NCI-H2081 (cell line): Measurements from ENCODE around the gene ARMC5.

Experiments
- DNase-seq, 2 experiments: peaks; one replicate each; lab custom pipeline; 2025; lab: John Stamatoyannopoulos, UW

Gene ARMC5

DNA sequence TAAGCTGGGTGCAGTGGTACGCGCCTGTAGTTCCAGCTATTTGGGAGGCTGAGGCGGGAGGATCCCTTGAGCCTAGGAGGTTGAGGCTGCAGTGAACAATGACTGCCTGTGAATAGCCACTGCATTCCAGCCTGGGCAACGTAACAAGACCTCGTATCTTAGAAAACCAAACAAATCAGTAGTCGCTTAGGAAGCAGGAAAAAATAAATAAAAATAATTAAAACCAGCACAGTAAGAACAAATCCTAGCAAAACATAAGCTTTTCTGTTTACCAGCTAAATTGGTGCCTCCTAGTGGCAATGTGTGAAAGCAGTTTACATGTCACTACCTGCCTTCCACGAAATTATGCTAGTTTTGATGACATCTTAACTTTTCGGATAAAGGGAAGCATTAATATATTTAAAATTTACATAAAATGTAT, 1.3 kb downstream of the ARMC5 start:
- DNase-seq, result peak in 1 of 2 experiments; percentile 11

DNA sequence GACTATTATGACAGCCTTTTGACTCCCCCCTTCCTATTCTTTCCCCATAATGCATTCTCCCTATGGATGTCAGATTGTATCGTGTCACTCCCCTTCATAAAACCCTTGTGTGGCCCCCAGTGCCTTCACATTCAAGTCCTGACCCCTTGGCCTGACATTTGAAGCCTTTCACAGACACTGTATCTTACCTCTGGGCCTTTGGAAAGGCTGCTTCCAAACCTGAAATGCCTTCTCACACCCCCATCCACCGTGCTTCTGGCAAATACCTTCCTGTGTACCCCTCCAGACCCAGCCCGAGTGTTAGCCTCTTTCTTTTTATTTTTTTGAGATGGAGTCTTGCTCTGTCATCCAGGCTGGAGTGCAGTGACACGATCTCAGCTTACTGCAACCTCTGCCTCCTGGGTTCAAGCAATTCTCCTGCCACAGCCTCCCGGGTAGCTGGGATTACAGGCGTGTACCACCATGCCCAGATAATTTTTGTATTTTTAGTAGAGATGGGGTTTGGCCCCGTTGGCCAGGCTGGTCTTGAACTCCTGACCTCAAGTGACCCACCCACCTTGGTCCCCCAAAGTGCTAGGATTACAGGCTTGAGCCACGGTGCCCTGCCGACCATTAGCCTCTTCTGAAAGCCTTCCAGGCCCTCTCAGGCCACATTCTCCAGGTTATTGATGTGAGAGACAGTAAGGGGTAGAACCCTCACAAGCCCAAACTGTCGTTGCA, 2.1 kb downstream of the ARMC5 start:
- no peak for DNase-seq

DNA sequence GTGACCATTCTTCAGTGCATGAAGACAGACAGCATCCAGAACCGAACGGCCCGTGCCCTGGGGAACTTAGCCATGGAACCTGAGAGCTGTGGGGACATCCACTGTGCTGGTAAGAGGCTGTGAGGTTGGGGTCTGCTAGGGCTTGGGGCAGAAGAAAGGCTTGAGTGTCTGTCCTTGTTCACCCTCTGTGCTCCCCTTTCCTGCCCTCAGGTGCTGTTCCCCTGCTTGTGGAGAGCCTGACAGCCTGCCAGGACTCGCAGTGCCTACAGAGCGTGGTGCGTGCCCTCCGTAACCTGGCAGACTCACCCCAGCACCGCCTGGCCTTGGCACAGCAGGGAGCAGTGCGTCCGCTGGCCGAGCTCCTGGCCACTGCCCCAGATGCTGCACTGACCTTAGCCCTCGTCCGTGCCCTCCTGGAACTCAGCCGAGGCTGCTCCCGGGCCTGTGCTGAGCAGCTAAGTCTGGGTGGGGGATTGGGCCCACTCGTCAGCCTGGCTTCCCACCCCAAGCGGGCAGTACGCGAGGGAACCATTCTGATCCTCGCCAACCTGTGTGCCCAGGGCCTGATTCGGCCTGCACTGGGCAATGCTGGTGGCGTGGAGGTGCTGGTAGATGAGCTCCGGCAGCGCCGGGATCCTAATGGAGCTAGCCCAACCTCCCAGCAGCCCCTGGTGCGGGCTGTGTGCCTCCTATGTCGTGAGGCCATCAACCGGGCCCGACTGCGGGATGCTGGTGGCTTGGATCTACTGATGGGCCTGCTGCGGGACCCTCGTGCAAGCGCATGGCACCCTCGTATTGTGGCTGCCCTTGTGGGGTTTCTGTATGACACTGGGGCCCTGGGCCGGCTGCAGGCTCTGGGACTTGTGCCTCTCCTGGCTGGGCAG, 2.9 kb downstream of the ARMC5 start:
- no peak for DNase-seq

DNA sequence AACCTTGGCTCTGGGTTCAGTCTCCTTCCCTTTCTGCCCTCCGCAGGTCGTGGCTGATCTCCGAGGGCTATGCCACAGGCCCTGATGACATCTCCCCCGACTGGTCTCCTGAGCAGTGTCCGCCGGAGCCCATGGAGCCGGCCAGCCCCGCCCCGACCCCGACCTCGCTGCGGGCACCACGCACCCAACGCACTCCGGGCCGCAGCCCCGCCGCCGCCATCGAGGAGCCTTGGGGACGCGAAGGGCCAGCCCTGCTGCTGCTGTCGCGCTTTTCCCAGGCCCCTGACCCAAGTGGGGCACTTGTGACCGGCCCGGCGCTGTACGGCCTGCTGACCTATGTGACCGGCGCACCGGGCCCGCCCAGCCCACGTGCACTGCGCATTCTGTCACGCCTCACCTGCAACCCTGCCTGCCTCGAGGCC, 5.1 kb downstream of the ARMC5 start:
- no peak for DNase-seq

DNA sequence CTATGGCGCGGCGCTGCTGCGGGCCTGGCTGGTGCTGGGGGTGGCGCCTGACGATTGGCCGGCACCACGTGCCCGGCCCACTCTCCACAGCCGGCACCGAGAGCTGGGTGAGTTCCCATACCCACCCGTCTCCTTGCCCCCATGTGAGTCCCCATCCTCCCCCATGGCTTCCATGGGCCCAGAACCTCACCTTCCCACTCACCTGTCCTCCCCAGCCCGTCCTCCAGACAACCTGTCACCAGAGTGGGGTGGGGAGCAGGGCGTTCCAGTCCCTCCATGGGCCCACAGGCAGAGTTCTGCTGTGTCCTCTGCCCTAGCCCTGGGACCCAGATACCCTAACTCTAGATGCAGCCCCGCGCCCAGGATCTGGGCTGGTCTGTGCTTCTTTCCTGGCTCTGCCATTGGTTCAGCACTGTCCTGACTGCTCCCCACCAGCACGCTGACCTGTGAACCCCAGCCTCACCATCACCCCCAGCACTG, 5.5 kb downstream of the ARMC5 start:
- DNase-seq, result no peak

DNA sequence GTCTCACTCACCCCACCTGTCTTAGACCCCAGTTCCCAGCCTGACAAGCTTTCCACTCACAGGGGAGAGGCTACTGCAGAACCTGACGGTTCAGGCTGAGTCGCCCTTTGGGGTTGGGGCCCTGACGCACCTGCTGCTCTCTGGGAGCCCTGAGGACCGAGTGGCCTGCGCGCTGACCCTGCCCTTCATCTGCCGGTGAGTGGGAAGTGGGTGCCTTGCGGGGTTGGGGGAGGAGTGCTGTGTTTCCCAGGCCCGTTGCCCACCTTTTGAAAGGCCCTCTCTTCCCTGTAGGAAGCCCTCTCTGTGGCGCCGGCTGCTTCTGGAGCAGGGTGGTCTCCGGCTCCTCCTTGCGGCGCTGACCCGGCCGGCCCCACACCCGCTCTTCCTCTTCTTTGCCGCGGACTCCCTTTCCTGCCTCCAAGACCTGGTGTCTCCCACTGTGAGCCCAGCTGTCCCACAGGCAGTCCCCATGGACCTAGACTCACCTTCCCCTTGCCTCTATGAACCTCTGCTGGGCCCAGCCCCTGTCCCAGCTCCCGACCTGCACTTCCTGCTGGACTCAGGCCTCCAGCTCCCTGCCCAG, 6.6 kb downstream of the ARMC5 start:
- no peak for DNase-seq

DNA sequence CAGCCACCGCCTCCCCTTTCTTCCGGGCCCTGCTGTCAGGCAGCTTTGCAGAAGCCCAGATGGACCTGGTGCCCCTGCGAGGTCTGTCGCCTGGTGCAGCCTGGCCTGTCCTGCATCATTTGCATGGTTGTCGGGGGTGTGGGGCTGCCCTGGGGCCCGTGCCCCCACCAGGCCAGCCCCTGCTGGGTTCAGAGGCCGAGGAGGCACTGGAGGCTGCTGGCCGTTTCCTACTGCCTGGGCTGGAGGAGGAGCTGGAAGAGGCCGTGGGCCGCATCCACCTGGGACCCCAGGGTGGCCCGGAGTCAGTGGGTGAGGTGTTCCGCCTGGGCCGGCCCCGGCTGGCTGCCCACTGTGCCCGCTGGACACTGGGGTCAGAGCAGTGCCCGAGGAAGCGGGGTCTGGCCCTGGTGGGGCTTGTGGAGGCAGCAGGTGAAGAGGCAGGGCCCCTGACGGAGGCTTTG, 7.1 kb downstream of the ARMC5 start:
- no peak for DNase-seq

DNA sequence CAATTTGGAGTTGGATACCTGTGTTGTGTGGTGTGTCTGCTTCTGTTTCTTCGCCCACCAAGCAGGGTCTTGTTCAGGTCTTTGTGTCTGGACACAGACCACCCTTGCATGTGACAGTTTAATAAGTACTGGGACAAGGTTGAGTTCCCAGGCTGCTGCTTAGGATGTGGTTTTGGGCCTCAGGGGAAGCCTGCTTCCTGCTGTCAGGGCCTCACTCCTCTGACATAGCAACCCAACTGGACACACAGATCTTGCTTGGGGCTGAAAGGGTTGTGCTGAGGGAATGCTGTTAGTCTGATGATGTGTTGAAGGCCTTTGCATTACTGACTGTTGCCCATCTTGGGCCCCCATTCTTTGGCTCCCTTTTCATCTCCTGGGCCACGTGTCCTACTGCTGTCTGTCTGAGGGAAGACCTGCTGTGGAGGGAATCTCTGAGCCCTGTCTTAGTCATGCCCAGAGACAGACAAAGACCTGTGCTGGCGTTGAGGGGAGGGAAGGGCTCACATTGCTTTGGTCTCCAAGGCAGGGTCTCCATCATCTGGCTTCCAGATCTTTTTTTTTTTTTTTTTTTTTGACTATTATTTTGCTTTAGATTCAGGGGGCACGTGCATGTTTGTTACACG, 8.0 kb downstream of the ARMC5 start:
- no peak for DNase-seq

DNA sequence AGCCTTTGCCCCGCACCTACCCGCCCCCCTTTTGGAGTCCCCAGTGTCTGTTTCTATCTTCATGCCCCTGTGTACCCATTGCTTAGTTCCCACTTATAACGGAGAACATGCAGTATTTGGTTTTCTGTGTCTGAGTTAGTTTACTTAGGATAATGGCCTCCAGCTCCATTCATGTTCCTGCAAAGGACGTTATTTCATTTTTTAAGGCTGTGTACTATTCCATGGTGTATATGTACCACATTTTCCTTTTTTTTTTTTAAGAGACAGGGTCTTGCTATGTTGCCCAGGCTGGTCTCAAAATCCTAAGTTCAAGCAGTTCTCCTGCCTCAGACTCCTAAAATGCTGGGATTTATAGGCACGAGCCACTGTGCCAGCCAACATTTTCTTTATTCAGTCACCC, 8.6 kb downstream of the ARMC5 start:
- no peak for DNase-seq

DNA sequence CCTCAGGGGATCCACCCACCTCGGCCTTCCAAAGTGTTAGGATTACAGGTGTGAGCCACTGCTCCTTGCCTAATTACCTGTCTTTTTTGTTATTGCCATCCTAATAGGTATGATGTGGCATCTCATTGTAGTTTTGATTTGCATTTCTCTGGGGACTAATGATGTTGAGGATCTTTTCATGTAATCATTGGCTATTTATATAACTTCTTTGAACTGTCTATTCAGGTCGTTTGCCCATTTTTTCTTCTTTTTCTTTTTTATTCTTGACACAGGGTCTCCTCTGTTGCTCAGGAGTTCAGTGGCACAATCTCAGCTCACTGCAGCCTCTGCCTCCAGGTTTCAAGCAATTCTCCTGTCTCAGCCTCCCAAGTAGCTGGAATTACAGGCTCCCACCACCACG, 11.3 kb downstream of the ARMC5 start:
- no peak for DNase-seq

DNA sequence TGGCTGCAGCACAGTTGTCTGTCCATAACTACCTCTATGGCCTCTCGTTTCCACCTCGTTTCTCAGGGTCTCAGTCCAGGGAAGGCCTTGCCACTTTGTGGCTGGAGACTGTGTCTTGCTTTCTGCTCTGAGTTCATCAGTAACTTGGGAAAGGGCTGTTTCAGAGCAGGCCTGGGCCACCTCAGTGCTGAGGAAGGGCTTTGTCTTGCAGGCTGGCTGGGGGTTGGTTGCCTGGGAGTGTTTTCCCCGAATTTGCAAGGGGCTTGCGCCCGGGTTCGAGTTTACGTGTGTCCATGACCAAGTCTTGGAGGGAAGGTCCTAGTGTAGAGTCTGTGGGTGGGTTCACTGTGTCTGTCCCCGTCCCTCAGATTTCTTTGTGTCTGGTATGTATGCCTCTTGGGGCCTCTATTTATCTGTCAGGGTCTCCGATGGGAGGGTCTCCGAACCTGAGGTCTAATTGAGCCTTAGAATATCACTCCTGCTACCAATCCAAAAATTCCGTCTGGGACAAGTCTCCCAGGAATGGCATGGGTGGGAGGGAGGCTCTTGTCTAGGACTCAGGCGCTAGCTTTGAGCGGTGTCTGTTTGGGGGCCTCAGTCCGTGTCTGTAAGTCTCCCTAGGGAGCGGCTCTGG, 12.1 kb downstream of the ARMC5 start:
- DNase-seq, result no peak

DNA sequence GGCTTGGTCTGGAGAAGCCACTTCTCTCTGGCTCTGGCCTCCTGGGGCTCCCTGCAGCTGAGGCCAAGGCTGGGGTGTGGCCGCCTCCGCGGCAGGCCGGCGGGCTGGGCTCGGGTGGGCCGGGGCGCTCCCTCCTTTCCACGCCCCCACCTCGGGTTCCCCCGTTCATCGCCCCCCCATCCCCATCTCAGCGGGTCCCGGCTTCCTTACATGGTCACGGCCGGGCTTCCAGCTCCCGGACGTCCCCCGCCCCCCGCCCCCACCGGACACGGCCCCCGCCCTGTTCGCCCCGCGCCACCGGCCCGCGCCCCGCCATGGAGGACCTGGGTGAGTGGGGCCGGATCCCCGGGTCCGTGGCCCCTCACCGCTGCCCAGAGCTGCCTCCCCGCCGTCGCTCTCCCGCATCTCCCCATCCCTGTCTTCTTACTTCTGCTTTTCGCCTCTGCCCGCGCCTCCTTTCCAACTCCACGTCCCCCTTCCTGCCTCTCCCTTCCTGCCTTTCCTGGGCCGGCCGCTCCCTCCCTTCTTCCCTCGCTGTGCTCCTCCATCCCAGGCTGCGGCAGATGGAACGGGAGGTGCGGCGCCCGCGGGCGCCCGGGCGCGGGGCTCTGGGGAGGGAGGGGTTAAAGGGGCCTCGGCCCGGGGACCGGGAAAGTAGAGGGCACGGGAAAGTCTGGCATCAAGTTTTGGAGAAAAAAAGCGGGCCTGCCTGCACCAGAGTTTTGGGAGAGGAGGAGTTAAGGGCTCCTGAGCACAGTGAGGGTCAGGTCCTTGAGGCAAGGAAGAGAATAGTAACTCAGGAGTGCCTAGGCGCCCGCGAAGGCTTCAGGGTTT, 12.8 kb downstream of the ARMC5 start, which contains the start of gene TGFB1I1:
Gene TGFB1I1 (plus strand): TSS at position 278 of the 834 bp plus-strand sequence. CDS start 37 bp downstream, at position 315.
- no peak for DNase-seq

DNA sequence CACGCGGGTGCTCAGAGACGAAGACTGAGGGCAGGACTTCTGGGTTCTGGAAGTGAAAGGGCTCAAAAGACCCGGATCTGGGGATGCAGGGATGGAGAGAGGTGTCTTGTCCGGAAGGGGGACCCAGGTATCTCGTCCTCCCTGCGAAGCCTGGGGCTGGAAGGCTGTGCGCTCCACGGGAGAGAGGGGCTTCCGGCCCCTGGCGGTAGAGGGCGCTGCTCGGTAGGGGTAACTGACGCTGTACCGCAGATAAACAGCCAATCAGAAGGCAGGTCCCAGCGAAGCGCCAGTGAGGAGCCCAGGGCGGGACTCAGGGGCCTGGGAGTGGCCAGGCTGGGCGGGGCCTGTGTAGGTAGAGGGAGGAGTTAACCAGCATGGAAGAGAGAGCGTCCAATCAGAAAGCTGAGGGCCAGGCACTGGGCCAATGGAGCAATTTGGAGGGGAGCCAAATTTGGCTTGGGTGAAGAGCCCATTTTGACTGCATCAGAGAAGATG, 13.5 kb downstream of the ARMC5 start:
- peak; percentile 66 to 67 for DNase-seq

DNA sequence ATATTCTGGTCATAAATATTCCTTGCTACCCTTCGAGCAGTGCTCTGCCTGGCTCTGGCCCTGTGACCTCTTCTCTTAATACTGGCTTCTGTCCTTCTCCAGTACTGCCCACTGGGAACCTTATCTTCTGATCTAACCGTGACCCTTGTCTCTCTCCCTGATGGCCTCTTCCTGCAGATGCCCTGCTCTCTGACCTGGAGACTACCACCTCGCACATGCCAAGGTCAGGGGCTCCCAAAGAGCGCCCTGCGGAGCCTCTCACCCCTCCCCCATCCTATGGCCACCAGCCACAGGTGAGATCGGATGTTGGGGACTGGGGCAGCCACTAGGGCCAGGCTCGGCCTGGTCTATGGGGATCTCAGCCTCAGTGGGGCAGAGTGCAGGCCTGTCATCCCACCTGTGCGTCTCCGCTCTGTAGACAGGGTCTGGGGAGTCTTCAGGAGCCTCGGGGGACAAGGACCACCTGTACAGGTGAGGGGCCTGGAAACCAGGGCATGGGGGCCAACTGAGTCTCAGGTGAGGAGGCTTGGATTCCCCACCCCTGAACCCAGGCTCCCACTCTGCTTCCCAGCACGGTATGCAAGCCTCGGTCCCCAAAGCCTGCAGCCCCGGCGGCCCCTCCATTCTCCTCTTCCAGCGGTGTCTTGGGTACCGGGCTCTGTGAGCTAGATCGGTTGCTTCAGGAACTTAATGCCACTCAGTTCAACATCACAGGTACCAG, 14.1 kb downstream of the ARMC5 start:
- no peak for DNase-seq

DNA sequence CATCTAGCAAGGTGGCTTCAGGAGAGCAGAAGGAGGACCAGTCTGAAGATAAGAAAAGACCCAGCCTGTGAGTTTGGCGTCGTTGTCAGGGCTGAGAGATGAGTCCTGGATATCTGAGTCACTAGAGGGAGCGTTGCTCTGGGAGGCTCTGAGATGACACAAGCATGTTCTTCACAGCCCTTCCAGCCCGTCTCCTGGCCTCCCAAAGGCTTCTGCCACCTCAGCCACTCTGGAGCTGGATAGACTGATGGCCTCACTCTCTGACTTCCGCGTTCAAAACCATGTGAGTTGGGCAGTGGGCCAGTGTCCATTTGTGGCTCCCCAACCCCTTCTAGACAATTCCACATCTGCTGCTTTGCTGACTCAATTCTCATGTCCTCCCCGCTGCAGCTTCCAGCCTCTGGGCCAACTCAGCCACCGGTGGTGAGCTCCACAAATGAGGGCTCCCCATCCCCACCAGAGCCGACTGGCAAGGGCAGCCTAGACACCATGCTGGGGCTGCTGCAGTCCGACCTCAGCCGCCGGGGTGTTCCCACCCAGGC, 14.9 kb downstream of the ARMC5 start:
- no peak for DNase-seq

DNA sequence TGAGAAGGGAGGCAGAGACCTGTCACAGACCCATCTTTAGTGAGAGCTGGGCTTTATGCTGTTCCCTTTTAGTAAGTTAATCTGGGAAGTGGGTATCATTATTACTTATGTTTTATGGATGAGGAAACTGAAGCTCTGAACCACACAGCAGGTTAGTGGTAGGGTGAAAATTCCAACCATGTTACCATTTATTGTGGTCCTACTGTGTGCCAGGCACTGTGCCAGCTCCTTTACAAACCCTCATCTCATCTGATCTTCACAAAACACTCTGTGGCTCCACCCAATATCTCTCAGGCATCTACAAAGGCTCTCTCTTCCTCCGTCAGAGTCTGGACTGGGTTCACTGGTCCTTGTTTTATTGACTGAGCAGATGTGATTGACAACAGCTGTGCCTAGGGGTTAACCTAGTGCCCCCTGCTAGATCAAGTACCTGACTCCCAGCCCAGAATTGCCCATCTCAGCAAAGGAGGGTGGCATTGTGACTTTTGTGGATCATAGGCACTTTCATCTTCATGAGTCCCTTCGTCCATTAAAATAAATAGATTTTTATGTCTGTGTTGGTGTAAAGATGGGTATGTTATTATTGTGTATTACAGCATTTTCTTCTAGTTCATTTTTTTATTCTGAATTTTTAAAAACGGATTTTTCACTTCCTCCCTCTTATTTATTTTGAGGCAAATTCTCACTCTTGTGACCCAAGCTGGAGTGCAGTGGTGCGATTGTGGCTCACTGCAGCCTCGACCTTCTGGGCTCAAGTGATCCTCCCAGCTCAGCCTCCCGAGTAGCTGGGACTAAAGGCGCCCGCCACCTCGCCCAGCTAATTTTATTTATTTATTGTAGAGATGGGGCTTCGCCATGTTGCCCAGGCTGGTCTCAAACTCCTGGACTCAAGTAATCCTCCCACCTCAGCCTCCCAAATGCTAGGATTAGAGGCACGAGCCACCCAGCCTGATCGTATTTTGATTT, 15.8 kb downstream of the ARMC5 start:
- DNase-seq, result no peak

DNA sequence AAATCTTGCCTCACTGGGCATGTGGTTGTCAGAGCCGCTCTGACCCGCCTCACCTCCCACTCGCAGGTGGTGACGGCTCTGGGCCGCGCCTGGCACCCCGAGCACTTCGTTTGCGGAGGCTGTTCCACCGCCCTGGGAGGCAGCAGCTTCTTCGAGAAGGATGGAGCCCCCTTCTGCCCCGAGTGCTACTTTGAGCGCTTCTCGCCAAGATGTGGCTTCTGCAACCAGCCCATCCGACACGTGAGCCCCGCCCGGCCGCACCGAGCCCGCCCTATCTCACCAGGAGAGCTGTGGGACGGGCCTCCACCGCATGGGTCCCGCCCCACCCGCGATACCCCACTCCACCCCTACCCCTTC, 16.6 kb downstream of the ARMC5 start:
- DNase-seq, result no peak
